C4-2B (cell line): Measurements from ENCODE around the gene OVOL1.

ENCODE experiments used
- ZFX ChIP-seq: fragments of 450-650 bp; IDR thresholded peaks from 2 replicates; pipeline ENCODE4 v1.6.1; 2017
- TF ChIP-seq, protein P1 (sequence below): fragments of 450-650 bp; conservative IDR thresholded peaks from 2 replicates; pipeline ENCODE4 v1.5.1; 2017; ENCODE audit warnings: mild to moderate bottlenecking

DNA sequence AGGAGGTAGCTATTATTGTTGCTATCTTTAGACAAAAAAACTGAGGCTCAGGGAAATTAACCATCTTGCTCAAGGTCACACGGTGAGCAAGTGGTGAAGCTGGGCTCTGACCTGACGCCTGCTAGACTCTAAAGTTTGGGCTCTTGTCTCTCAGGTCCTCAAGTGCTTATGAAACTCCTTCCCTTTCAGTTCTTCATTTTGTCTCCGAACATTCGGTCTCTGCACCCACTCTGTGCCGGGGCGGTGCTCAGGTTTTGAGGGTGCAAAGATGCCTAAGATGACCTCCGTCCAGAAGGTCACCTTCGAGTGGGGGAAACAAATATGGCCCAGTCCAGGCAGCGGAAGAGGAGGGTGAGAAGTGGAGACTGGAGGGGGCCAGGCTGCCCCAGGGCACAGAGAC, 16.0 kb downstream of the OVOL1 start:
- TF ChIP-seq, protein P1, sequence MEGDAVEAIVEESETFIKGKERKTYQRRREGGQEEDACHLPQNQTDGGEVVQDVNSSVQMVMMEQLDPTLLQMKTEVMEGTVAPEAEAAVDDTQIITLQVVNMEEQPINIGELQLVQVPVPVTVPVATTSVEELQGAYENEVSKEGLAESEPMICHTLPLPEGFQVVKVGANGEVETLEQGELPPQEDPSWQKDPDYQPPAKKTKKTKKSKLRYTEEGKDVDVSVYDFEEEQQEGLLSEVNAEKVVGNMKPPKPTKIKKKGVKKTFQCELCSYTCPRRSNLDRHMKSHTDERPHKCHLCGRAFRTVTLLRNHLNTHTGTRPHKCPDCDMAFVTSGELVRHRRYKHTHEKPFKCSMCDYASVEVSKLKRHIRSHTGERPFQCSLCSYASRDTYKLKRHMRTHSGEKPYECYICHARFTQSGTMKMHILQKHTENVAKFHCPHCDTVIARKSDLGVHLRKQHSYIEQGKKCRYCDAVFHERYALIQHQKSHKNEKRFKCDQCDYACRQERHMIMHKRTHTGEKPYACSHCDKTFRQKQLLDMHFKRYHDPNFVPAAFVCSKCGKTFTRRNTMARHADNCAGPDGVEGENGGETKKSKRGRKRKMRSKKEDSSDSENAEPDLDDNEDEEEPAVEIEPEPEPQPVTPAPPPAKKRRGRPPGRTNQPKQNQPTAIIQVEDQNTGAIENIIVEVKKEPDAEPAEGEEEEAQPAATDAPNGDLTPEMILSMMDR = no peak
- no peak for TF ChIP-seq ZFX
